ENCODE results near the gene IFT25. TPM values are rescaled to one million over a fixed set of nuclear protein-coding genes. Genes with fewer than 3 reads are reported as not detected.
"Not testable (repeated sequence)": the region's sequence is repeated elsewhere in the genome, so short reads cannot be mapped to it uniquely, and the experiment has no call there.

IFT25 gene
- total RNA-seq, 1 donor from 2014 or later: 29.4 TPM

- H3K9me3 Mint-ChIP-seq (ENCODE audit: unreplicated experiment): peaks cover 3% of the 10 kb centered on the region
- Histone ChIP-seq H3K27ac (ENCODE audit: low read depth, low read length) (no peak overlapping the region), H3K4me3 (ENCODE audit: insufficient read depth, low read depth, low read length) (peak overlapping the region; percentile 81), H3K9ac (ENCODE audit: low read length) (peak overlapping the region; percentile 90), H4K20me1 (ENCODE audit: insufficient read depth, low read length) (no peaks in the 10 kb centered on the region), H3K4me2 (ENCODE audit: low read length) (peak overlapping the region; percentile 90), H3K4me1 (ENCODE audit: insufficient read depth, low read length) (peaks cover 8% of the 10 kb centered on the region), H3K9me3 (ENCODE audit: insufficient read depth, low read depth, low read length) (no peaks in the 10 kb centered on the region), H3K79me2 (ENCODE audit: insufficient read depth, low read length) (no peaks in the 10 kb centered on the region), H3K27me3 (ENCODE audit: insufficient read depth, low read length) (no peaks in the 10 kb centered on the region), H2AFZ (ENCODE audit: low read depth, low read length) (peak overlapping the region; percentile 96), H3K36me3 (ENCODE audit: insufficient read depth, low read length) (no peaks in the 10 kb centered on the region)
- peaks cover 3% of the 10 kb centered on the region for H3K36me3 Mint-ChIP-seq (ENCODE audit: low read depth, unreplicated experiment)
- H3K4me3 Mint-ChIP-seq (ENCODE audit: unreplicated experiment): peak overlapping the region; percentile 52
- FAIRE-seq (no peak), DNase-seq (ENCODE audit: low read depth) (no peak)
- H3K27me3 Mint-ChIP-seq (ENCODE audit: low read depth, unreplicated experiment): peaks cover 7% of the 10 kb centered on the region
- peak overlapping the region; percentile 45 for H3K27ac Mint-ChIP-seq (ENCODE audit: unreplicated experiment)
- TF ChIP-seq EZH2 (IDR thresholded peaks at IDR 0.05; ENCODE audit: insufficient read depth, low read length): no peak
- no peaks in the 10 kb centered on the region for H3K4me1 Mint-ChIP-seq (ENCODE audit: low read depth, unreplicated experiment)
Observed at GRCh38 chr1:53890522-53890941, 55.0 kb downstream of the IFT25 start.

DNA sequence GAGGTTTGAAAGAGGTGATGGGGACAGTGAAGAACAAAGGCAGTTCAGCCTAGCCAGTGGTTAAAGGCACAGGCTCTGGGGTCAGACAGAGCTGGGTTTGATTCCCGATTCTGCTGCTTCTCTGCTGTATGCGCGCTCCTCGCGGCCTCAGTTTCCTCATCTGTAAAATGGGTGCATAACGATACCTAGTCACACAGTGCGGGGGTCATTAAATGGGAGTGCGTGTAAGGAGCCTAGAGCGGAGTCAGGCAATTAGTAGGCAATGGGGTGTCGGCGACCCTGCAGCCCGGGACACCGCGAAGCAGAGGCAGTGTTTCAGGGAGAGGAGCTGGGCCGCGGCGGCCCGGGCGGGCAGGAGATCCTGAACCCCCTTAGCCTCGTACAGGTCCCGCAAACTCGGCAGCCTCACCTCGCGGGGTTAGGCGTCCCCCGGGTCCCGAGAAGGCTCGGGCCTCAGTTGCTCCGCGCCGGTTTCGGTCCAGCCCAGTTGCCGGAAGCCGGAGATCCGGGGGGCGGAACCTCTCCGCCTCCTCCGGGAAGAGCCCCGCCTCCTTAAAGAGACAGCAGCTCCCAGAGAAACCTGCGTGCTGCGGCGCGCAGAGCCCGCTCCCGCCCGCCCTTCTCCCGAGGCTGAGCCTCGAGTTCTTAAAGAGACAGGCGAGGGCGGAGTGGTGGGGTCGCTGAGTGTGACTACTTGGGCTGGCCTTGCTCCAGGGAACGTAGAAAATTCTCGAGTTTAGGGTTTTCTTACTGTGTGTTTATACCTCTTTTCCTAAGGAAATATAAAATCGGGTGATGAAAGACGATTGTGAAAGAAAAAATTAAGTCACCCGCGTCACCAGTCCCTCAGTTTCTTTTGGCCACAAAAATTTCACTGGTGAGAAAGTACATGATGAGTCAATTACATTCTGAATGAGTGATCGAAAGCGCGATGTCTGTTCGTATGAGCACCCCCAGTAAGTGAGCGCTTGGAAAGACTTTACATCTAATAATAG lies 55.9 kb downstream of the IFT25 start, which contains the start of gene YIPF1:
Gene YIPF1, minus strand, starts transcription at position 494 of the 995 bp plus-strand sequence. CDS start 860 bp downstream, outside the sequence.
- no peaks in the 10 kb centered on the region for H4K20me1 ChIP-seq (ENCODE audit: insufficient read depth, low read length)
- Mint-ChIP-seq H3K9me3 (ENCODE audit: unreplicated experiment) (peaks cover 3% of the 10 kb centered on the region), H3K27me3 (ENCODE audit: low read depth, unreplicated experiment) (peaks cover 3% of the 10 kb centered on the region), H3K36me3 (ENCODE audit: low read depth, unreplicated experiment) (peaks cover 3% of the 10 kb centered on the region), H3K27ac (ENCODE audit: unreplicated experiment) (peak within 1 kb of the TSS; percentile 92), H3K4me3 (ENCODE audit: unreplicated experiment) (peak within 1 kb of the TSS; percentile 96), H3K4me1 (ENCODE audit: low read depth, unreplicated experiment) (no peaks in the 10 kb centered on the region)
- H3K9me3 ChIP-seq (ENCODE audit: insufficient read depth, low read depth, low read length): no peaks in the 10 kb centered on the region
- H3K27ac ChIP-seq (ENCODE audit: low read depth, low read length): peak within 1 kb of the TSS; percentile 73
- H3K4me2 ChIP-seq (ENCODE audit: low read length): peak within 1 kb of the TSS; percentile 90
- H2AFZ ChIP-seq (ENCODE audit: low read depth, low read length): peak within 1 kb of the TSS; percentile 96
- FAIRE-seq (no peak), DNase-seq (ENCODE audit: low read depth) (peak; percentile 79)
- TF ChIP-seq, protein P1, sequence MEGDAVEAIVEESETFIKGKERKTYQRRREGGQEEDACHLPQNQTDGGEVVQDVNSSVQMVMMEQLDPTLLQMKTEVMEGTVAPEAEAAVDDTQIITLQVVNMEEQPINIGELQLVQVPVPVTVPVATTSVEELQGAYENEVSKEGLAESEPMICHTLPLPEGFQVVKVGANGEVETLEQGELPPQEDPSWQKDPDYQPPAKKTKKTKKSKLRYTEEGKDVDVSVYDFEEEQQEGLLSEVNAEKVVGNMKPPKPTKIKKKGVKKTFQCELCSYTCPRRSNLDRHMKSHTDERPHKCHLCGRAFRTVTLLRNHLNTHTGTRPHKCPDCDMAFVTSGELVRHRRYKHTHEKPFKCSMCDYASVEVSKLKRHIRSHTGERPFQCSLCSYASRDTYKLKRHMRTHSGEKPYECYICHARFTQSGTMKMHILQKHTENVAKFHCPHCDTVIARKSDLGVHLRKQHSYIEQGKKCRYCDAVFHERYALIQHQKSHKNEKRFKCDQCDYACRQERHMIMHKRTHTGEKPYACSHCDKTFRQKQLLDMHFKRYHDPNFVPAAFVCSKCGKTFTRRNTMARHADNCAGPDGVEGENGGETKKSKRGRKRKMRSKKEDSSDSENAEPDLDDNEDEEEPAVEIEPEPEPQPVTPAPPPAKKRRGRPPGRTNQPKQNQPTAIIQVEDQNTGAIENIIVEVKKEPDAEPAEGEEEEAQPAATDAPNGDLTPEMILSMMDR (IDR thresholded peaks at IDR 0.05; ENCODE audit: insufficient read depth, low read depth, low read length): no peak
- TF ChIP-seq EZH2 (IDR thresholded peaks at IDR 0.05; ENCODE audit: insufficient read depth, low read length): no peak
- peak within 1 kb of the TSS; percentile 81 for H3K4me3 ChIP-seq (ENCODE audit: insufficient read depth, low read depth, low read length)
- H3K27me3 ChIP-seq (ENCODE audit: insufficient read depth, low read length): no peaks in the 10 kb centered on the region
- H3K4me1 ChIP-seq (ENCODE audit: insufficient read depth, low read length): peaks cover 8% of the 10 kb centered on the region
- no peaks in the 10 kb centered on the region for H3K36me3 ChIP-seq (ENCODE audit: insufficient read depth, low read length)
- peak within 1 kb of the TSS; percentile 90 for H3K9ac ChIP-seq (ENCODE audit: low read length)
- no peaks in the 10 kb centered on the region for H3K79me2 ChIP-seq (ENCODE audit: insufficient read depth, low read length)

- H3K4me3 Mint-ChIP-seq (ENCODE audit: unreplicated experiment): peak overlapping the region; percentile 96
- peaks cover 3% of the 10 kb centered on the region for H3K9me3 Mint-ChIP-seq (ENCODE audit: unreplicated experiment)
- Histone ChIP-seq H3K4me2 (ENCODE audit: low read length) (peak overlapping the region; percentile 90), H3K79me2 (ENCODE audit: insufficient read depth, low read length) (no peaks in the 10 kb centered on the region), H3K27ac (ENCODE audit: low read depth, low read length) (no peak overlapping the region), H3K9me3 (ENCODE audit: insufficient read depth, low read depth, low read length) (no peaks in the 10 kb centered on the region), H2AFZ (ENCODE audit: low read depth, low read length) (no peak overlapping the region), H3K36me3 (ENCODE audit: insufficient read depth, low read length) (no peaks in the 10 kb centered on the region), H3K4me1 (ENCODE audit: insufficient read depth, low read length) (peaks cover 8% of the 10 kb centered on the region), H3K4me3 (ENCODE audit: insufficient read depth, low read depth, low read length) (peak overlapping the region; percentile 81), H3K9ac (ENCODE audit: low read length) (no peak overlapping the region), H4K20me1 (ENCODE audit: insufficient read depth, low read length) (no peaks in the 10 kb centered on the region), H3K27me3 (ENCODE audit: insufficient read depth, low read length) (no peaks in the 10 kb centered on the region)
- peaks cover 3% of the 10 kb centered on the region for H3K36me3 Mint-ChIP-seq (ENCODE audit: low read depth, unreplicated experiment)
- H3K4me1 Mint-ChIP-seq (ENCODE audit: low read depth, unreplicated experiment): no peaks in the 10 kb centered on the region
- peaks cover 1% of the 10 kb centered on the region for H3K27me3 Mint-ChIP-seq (ENCODE audit: low read depth, unreplicated experiment)
- no peak for TF ChIP-seq EZH2 (IDR thresholded peaks at IDR 0.05; ENCODE audit: insufficient read depth, low read length)
- TF ChIP-seq, protein P1 (IDR thresholded peaks at IDR 0.05; ENCODE audit: insufficient read depth, low read depth, low read length): no peak
- peak overlapping the region; percentile 86 for H3K27ac Mint-ChIP-seq (ENCODE audit: unreplicated experiment)
- DNase-seq (ENCODE audit: low read depth) (no peak), FAIRE-seq (no peak)
Observed at GRCh38 chr1:53888681-53889080, 56.8 kb downstream of the IFT25 start.

DNA sequence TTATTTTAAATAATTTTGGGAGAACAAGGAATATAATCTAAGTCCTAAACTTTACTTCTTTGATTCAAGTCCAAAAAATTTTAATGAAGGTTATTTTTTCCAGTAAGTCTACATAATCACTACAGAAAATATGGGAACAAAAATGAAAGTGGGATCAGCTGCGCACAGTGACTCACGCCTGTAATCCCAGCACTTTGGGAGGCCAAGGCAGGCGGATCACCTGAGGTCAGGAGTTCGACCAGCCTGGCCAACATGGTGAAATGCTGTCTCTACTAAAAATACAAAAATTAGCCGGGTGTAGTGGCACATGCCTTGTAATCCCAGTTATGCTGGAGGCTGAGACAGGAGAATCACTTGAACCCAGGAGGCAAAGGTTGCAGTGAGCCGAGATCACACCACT lies 61.9 kb downstream of the IFT25 start:
- not testable (repeated sequence) for H3K4me1 ChIP-seq (ENCODE audit: insufficient read depth, low read length); H3K36me3 ChIP-seq (ENCODE audit: insufficient read depth, low read length); H3K9me3 Mint-ChIP-seq (ENCODE audit: unreplicated experiment); H3K4me3 ChIP-seq (ENCODE audit: insufficient read depth, low read depth, low read length); H3K27ac ChIP-seq (ENCODE audit: low read depth, low read length); H3K4me3 Mint-ChIP-seq (ENCODE audit: unreplicated experiment); H3K27me3 ChIP-seq (ENCODE audit: insufficient read depth, low read length); H3K79me2 ChIP-seq (ENCODE audit: insufficient read depth, low read length); H3K4me2 ChIP-seq (ENCODE audit: low read length); H3K4me1 Mint-ChIP-seq (ENCODE audit: low read depth, unreplicated experiment); H3K9me3 ChIP-seq (ENCODE audit: insufficient read depth, low read depth, low read length); H3K27ac Mint-ChIP-seq (ENCODE audit: unreplicated experiment); H3K9ac ChIP-seq (ENCODE audit: low read length); DNase-seq (ENCODE audit: low read depth); H3K27me3 Mint-ChIP-seq (ENCODE audit: low read depth, unreplicated experiment); FAIRE-seq; H2AFZ ChIP-seq (ENCODE audit: low read depth, low read length); H4K20me1 ChIP-seq (ENCODE audit: insufficient read depth, low read length)
- peaks cover 20% of the 10 kb centered on the region for H3K36me3 Mint-ChIP-seq (ENCODE audit: low read depth, unreplicated experiment)

All from astrocyte (in vitro differentiated cells and primary cell).